ENCODE results near the gene ACSL5. TPM values are rescaled to one million over a fixed set of nuclear protein-coding genes. Genes with fewer than 3 reads are reported as not detected.

Gene ACSL5
- total RNA-seq, 1 donor from 2014 or later, result 0.68 TPM

GRCh38 chr10:112361951-112362751 lies 11.8 kb upstream of the ACSL5 start:
- Histone ChIP-seq H4K20me1 (ENCODE audit: insufficient read depth, low read length) (no peaks in the 10 kb centered on the region), H3K4me2 (ENCODE audit: low read length) (no peak overlapping the region), H3K27ac (ENCODE audit: low read depth, low read length) (no peak overlapping the region), H3K79me2 (ENCODE audit: insufficient read depth, low read length) (no peaks in the 10 kb centered on the region), H3K36me3 (ENCODE audit: insufficient read depth, low read length) (no peaks in the 10 kb centered on the region), H3K4me3 (ENCODE audit: insufficient read depth, low read depth, low read length) (no peak overlapping the region), H3K4me1 (ENCODE audit: insufficient read depth, low read length) (peaks cover 4% of the 10 kb centered on the region), H3K9ac (ENCODE audit: low read length) (no peak overlapping the region), H3K27me3 (ENCODE audit: insufficient read depth, low read length) (no peaks in the 10 kb centered on the region), H3K9me3 (ENCODE audit: insufficient read depth, low read depth, low read length) (no peaks in the 10 kb centered on the region), H2AFZ (ENCODE audit: low read depth, low read length) (peak overlapping the region; percentile 38)
- TF ChIP-seq CTCF (IDR thresholded peaks at IDR 0.05; ENCODE audit: insufficient read depth, low read depth, low read length) (no peak), EZH2 (IDR thresholded peaks at IDR 0.05; ENCODE audit: insufficient read depth, low read length) (no peak)
- no peaks in the 10 kb centered on the region for H3K9me3 Mint-ChIP-seq (ENCODE audit: unreplicated experiment)
- DNase-seq (ENCODE audit: low read depth) (peak; percentile 30), FAIRE-seq (no peak)
- peak overlapping the region; percentile 19 for H3K27ac Mint-ChIP-seq (ENCODE audit: unreplicated experiment)
- H3K4me1 Mint-ChIP-seq (ENCODE audit: low read depth, unreplicated experiment), result peaks cover 7% of the 10 kb centered on the region
- no peak overlapping the region for H3K4me3 Mint-ChIP-seq (ENCODE audit: unreplicated experiment)
- H3K27me3 Mint-ChIP-seq (ENCODE audit: low read depth, unreplicated experiment), result peaks cover 5% of the 10 kb centered on the region
- H3K36me3 Mint-ChIP-seq (ENCODE audit: low read depth, unreplicated experiment), result no peaks in the 10 kb centered on the region

GRCh38 chr10:112362833-112363232 lies 11.1 kb upstream of the ACSL5 start:
- no peaks in the 10 kb centered on the region for H3K36me3 Mint-ChIP-seq (ENCODE audit: low read depth, unreplicated experiment)
- H3K27ac Mint-ChIP-seq (ENCODE audit: unreplicated experiment), result no peak overlapping the region

More at GRCh38 chr10:112362833-112363232, 11.1 kb upstream of the ACSL5 start:
- H3K4me3 ChIP-seq (ENCODE audit: insufficient read depth, low read depth, low read length), result no peak overlapping the region
- Mint-ChIP-seq H3K9me3 (ENCODE audit: unreplicated experiment) (no peaks in the 10 kb centered on the region), H3K4me1 (ENCODE audit: low read depth, unreplicated experiment) (peaks cover 7% of the 10 kb centered on the region), H3K27me3 (ENCODE audit: low read depth, unreplicated experiment) (peaks cover 5% of the 10 kb centered on the region), H3K4me3 (ENCODE audit: unreplicated experiment) (no peak overlapping the region)
- DNase-seq (ENCODE audit: low read depth) (no peak), FAIRE-seq (no peak)
- no peak overlapping the region for H3K4me2 ChIP-seq (ENCODE audit: low read length)
- H3K36me3 ChIP-seq (ENCODE audit: insufficient read depth, low read length), result no peaks in the 10 kb centered on the region
- TF ChIP-seq EZH2 (IDR thresholded peaks at IDR 0.05; ENCODE audit: insufficient read depth, low read length), result no peak
- no peak for TF ChIP-seq CTCF (IDR thresholded peaks at IDR 0.05; ENCODE audit: insufficient read depth, low read depth, low read length)
- H3K79me2 ChIP-seq (ENCODE audit: insufficient read depth, low read length), result no peaks in the 10 kb centered on the region
- H3K9ac ChIP-seq (ENCODE audit: low read length), result no peak overlapping the region
- peaks cover 4% of the 10 kb centered on the region for H3K4me1 ChIP-seq (ENCODE audit: insufficient read depth, low read length)
- H3K27me3 ChIP-seq (ENCODE audit: insufficient read depth, low read length), result no peaks in the 10 kb centered on the region
- H3K27ac ChIP-seq (ENCODE audit: low read depth, low read length), result no peak overlapping the region
- no peaks in the 10 kb centered on the region for H4K20me1 ChIP-seq (ENCODE audit: insufficient read depth, low read length)
- no peak overlapping the region for H2AFZ ChIP-seq (ENCODE audit: low read depth, low read length)
- no peaks in the 10 kb centered on the region for H3K9me3 ChIP-seq (ENCODE audit: insufficient read depth, low read depth, low read length)

Measured in astrocyte (in vitro differentiated cells and primary cell).